GM19463 (cell line): ENCODE data around the gene KYNU.
"Not testable (repeated sequence)": the region's sequence is repeated elsewhere in the genome, so short reads cannot be mapped to it uniquely, and the experiment has no call there.

Experiments used
- ATAC-seq: cut with Tn5 transposase; IDR thresholded peaks from one replicate; pipeline ENCODE4 v1.9.1; 2021; ENCODE audit warnings: mild to moderate bottlenecking, moderate library complexity; ENCODE audit not compliant: unreplicated experiment

The KYNU gene

DNA sequence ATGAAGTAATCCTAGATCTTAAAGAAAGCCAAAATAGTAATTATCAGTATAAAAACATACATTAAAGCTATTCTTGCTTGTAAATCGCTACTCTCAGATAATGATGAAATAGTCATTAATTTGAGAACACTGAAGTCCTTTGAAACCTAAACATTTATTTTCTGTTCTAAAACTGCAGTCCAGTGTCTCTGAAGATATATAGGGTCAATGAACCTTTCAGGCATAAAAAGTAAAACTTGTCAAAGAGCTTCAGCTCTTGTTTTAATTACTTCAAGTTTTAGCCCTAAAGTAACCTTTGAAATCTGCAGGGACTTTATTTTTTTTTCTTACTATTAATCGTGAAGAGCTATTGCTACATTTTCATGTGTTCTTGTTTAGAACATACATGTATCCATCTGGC lies 116.3 kb downstream of the KYNU start:
- no peak for ATAC-seq

DNA sequence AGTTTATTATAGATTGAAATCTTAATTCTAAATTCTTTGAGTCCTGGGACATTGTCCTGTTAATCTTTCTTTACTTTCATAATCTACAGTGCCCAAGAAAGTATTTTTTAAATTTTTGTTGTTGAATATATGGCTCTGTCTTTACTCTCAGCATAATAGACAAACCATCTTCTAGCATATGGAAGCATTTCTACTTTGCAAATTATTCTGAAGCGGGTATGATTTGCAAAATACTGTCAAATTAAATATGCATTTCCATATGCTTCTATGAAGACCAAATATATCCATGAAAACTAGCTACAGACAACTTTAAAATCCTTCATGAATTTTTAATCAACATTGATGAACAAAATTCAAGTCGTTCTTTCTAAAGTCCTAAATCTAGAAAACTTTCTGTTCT lies 117.2 kb downstream of the KYNU start:
- no peak for ATAC-seq

DNA sequence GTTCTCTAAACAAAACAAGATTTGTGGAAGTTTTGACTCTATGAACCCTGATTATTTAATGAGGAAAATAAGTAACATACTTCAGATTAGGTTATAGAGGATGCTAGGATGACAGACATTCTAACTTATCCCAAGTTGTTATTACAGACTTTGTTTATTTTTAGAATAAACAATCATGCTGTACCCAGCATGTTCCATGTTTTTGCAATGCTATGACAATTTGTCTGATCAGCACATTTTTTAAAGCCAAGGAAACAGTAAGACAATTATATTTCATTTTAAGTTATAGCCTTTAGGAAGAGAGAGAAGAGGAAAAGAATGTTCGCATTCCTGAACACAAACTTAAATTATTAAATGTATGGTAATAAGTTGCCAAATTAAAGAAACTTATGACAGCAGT lies 119.8 kb downstream of the KYNU start:
- ATAC-seq, result no peak

DNA sequence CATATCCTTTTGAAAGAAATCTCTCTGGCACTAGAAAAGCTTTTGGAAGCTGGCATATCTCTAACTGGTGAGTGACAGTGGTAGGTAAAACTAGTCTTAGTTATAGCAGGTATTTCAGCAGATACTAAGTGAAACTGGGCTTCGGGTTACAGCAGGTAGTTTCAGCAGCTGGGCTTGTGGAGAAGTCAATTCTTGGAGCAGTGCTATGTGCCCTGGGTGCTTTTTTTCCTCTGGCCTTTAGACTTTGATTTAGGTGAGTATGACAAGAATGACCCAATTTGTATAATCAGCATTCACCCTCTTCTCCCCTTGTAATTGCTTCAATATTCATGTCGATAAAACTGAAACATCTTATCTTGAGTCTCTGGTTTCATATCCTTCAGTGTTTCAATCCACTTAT lies 123.1 kb downstream of the KYNU start:
- no peak for ATAC-seq

DNA sequence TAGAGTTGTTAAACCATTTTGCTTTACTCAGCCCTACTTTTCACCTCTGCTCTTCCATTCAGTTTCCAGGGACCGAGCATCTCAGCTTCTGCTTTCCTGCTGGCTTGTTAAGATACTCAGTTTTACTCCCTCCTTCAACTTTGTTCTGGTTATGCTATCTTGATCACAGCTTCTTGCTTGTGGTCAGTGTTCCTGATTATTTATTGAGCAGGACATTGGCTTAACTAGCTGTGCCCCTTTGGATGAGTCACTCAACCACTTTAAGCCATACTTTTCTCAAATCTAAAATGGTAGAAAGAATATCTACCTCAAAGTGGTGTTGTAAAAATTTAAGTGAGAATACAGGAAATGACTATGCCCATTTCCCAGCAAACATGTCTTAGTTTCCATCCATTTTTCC lies 124.0 kb downstream of the KYNU start:
- ATAC-seq, result no peak

DNA sequence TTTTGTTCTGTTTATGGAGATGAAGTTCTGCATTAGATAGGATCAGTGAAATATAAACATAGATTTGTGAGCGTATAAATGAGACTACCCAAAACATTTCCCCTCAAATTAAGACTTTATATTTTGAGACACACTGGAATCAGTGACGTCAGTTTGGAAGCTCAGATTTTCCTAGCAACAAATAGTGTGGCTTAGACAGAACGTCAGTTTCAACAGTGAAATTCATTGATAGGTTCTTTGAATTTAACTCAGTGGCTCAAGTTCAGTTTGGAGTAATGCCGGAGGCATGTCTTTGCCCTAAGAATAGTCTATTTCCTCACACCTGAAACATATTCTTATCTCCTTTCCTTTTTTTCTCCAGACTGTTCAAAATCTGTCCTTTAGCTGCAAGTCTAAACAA lies 138.2 kb downstream of the KYNU start:
- ATAC-seq, result no peak

DNA sequence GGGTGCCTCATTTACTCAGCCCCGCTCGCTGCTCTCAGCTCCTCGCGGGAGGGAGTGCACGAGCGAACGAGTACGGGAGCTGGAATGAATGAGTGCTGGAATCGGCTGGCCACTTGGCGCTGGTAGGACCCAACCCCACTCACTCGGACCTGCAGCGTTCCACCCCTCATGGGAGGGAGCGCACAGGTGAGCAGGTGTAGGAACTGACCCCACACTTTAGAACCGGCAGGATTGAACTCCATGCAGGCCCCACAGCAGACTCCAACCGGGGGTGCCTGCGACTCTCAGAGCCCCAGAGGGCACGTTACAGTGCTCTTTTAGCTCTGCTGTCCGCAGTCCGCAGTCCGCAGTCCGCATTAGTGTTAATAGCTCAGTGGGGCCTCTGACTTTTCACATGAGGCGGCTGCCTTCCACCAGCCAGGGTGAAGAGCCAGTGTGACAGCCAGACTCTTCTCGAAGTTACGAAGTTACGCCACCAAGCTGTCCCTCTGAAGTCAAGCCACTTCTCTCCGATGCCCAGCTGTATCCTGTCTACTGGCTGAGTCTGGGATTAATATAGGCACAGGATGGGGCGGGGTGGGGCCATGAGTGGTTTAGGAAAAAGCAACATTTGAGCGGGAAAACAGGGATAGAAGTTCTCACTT lies 149.1 kb downstream of the KYNU start:
- no peak for ATAC-seq

DNA sequence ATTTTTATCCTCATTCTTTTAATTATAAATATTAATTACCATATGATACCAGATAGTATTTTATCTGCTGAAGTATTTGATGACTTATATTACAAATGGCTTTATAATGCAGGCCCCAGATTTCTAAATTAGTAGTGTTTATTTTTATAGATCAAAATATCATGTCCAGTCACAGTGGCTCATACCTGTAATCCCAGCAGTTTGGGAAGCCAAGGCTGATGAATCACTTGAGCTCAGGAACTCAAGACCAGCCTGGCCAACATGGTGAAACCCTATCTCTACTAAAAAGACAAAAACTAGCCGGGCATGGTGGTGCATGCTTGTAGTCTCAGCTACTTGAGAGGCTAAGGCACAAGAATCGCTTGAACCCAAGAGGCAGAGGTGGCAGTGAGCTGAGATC lies 151.7 kb downstream of the KYNU start:
- ATAC-seq, result no peak

DNA sequence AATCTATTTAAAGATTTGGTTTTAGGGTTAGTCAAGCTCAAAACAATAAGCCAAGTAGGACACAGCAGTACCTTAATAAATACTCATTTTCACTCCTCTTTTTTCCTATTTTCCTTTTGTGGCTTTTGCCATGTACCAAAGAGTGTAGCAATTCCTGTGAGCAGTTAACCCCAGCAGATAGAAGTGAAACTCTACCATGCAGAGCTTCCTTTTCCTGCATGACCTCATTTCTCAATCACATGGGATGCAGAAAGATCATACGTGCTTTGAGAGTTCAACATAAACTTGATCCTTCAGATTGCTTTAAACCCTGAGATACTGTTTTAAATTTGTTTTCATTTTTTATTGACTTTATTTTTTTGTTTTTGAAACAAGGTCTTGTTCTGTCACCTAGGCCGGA lies 152.7 kb downstream of the KYNU start:
- peak; percentile 38 for ATAC-seq

DNA sequence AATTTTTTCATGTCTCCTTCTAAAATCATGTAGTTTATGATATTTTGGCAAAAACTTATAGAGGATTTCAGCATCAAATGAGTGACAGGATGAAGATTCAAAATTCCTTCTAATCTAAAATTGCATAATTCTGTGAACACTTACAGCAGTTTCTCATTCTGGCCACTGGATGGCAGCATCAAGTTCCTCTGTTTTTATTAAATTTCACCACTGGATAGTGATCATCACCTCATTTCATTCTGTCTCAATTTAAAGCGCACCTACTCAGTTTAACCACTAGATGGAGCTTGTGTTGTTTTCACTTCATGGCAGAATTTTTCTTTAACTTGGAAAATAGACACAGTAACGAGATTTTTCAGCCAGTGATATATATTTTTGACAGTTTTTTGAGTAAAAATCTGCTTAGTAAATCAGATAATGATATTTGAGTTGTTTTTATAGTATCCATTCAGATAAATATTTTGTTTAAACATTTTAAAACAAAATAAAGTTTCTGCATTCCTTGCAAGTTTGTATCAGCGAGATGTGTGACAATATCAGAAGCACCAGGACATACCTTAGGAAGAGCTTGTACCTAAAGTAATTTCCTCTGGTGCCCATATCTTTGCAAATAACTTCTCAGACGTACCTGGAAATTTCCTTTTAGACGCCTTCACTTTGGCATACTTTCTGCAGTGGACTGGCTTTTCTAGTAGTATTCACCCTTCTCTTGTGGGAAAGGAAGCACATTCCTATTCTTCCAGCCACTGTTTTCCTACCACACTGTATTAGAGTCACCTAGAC lies 157.0 kb downstream of the KYNU start:
- ATAC-seq, result peak; percentile 71

DNA sequence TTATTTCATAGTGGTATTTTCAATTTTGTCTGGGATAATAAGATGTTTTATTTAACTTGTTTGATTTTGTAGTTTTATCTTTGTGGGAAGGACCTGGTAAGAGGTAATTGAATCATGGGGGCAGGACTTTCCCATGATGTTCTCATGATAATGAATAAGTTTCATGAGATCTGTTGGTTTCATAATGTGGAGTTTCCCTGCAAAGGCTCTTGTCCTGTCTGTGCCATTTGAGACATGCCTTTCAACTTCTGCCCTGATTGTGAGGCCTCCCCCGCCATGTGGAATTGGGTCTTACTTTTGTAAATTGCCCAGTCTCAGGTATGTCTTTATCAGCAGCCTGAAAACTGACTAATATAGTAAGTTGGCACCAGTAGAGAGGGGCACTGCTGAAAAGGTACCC lies 174.0 kb downstream of the KYNU start:
- ATAC-seq, result no peak

DNA sequence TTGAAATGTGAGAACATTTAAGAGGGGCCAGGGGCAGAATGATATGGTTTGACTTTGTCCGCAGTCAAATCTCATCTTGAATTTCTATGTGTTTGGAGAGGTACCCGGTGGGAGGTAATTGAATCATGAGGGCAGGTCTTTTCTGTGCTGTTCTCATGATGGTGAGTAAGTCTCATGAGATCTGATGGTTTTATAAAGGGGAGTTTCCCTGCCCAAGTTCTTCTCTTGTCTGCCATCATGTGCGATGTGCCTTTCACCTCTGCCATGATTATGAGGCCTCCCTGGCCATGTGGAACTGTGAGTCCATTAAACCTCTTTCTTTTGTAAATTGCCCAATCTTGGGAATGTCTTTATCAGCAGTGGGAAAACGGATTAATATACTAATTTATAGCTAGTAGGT lies 176.0 kb downstream of the KYNU start:
- not testable (repeated sequence) for ATAC-seq

DNA sequence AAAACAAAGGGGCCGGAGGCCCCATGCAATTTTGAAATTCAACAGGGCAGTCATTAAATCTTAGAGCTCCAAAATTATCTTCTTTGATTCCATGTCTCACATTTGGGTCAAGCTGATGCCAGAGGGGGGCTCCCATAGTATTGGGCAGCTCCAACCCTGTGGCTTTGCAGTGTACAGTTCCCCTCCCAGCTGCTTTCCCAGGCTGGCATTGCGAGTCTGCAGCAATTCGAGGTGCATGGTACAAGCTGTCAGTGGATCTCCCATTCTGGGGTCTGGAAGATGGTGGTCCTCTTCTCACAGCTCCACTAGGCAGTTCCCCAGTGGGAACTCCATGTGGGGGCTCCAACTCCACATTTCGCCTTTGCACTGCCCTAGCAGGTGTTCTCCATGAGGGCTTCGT lies 179.1 kb downstream of the KYNU start:
- ATAC-seq, result no peak

DNA sequence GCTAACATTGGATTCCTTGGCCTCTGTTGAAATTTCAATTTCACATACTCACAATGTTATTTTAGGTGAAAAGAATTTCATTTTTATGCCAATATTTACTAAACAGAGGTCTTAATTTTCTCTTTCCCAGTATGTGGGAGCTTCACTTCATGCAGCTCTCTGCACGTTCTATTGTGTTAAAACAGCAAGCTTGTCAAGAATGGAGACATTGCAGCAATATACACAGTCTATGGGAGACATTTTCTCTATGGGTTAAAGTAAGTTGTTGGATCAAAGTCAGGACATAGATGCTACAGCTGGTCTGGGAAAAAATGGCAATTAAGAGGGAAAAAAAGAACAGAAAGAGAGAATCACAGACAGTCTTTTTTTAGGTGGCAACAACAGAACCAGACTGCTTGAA lies 181.4 kb downstream of the KYNU start:
- no peak for ATAC-seq

DNA sequence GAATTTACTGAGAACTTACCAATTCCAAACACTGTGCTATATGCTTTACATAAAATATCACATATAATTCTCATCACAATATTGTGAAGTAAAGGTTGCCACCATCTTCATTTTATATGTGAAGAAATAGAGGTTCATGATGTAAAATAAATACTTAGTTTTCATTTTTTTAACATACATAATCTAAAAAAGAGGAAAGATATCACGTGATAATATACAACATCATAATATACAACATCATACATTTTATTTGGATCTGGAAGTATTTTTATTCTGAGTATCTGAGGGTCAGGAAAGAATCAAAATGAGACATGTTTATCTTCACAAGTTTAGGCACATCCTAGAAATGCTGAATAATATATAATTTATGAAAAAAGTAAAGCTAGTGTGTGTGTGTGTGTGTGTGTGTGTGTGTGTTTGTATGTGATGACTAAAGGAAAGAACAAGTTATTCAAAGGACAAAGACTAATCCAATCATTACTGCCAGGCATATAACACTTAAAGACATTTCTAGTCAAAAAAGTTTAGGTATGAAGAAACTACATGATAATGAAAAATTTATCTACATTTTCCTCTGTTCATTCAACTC lies 186.2 kb downstream of the KYNU start:
- ATAC-seq, result no peak

DNA sequence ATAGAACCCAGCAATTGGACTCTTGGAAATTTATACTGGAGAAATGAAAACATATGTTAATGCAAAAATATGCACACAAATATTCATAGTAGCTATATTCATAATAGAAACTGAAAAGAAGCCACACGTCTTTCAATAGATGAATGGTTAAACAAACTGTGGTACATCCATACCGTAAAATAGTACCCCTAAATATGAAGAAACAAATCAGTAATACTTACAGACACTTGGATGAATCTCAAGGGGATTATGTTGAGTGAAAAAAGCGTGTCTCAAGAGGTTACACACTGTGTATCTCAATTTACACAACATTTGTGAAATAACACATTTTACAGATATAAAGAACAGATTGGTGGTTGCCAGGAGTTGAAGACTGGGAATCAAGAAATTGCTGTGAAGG lies 190.6 kb downstream of the KYNU start:
- ATAC-seq, result no peak

DNA sequence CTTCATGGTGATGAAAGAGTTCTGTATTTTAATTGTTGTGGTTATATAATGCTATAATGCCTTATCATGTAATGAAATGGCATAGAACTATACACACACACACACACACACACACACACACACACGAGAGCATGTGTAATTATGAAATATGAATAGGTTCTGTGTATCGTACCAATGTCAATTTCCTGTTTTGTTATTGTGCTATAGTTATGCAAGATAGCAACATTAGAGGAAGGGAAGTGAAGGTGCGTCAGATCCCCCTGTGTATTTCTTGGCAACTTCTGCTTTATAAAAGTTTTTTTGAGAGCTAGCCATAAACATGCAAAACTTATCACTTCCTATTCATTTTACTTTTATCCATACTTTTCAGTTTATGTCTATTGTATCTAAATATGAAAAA lies 191.0 kb downstream of the KYNU start:
- ATAC-seq, result no peak

DNA sequence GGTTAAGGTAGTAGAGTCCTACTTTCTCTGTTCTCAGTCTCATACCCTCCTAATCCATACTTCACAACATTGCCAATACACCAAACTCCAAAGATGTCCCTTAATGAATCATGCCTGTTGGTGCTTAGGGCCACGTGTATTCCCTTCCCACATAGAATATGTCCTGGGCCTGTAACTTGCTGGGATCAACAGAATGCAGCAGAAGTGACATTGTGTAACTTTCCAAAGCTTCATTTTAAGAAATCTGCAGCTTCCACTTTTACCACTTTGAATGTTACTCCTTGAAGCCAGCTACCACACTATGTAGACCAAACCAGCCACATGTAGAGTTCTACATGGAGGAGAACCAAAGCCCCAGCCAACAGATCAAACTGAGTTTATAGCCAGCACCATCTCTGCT lies 193.2 kb downstream of the KYNU start:
- ATAC-seq, result no peak

DNA sequence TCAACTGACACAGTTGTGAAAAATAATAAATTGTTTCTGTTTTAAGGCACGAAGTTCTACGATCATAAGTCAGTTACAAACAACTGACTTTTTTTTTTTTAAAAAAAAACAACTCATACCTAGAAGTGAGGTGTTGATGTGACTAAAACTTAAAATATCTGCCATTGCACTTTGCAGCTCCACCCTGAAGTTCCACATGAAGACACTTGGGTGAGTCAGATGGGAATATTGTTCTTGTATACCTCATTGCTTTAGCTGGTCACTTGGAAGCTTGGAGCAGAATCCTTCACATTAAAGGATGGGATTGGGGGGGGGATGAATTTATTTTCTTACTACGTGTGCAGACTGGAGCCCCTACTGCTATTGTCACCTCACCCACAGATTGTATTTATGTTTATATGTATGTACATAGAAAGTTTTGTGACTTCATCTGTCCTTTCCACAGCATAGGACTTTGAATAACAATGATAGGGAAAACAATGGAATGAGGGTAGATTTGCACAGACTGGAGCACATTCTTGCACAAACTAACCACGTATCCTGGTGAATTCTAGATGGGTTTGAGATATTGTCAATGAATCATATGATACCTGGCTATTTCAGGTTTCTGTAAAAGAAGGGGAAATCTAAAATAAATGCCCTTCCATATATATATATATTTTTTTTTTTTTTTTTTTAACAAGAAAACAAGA lies 193.9 kb downstream of the KYNU start:
- no peak for ATAC-seq

DNA sequence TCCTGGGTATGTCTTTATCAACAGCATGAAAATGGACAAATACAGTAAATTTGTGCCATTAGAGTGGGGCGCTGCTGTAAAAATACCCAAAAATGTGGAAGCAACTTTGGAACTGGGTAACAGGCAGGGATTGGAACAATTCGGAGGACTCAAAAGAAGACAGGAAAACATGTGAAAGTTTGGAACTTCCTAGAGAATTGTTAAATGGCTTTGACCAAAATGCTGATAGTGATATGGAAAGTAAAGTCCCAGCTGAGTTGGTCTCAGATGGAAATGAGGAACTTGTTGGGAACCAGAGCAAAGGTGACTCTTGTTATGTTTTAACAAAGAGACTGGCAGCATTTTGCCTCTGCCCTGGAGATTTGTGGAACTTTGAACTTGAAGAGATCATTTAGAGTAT lies 197.4 kb downstream of the KYNU start:
- ATAC-seq, result not testable (repeated sequence)

DNA sequence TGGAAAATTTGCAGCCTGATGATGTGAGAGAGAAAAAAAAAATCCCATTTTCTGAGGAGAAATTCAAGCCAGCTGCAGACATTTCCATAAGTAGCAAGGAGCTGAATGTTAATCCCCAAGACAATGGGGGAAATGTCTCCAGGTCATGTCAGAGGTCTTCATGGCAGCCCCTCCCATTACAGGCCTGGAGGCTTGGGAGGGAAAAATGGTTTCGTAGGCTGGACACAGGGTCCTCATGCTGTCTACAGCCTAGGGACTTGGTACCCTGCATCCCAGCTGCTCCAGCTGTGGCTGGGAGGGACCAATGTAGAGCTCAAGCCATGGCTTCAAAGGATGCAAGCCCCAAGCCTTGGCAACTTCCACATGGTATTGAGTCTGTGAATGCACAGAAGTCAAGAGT lies 198.2 kb downstream of the KYNU start:
- ATAC-seq, result no peak

DNA sequence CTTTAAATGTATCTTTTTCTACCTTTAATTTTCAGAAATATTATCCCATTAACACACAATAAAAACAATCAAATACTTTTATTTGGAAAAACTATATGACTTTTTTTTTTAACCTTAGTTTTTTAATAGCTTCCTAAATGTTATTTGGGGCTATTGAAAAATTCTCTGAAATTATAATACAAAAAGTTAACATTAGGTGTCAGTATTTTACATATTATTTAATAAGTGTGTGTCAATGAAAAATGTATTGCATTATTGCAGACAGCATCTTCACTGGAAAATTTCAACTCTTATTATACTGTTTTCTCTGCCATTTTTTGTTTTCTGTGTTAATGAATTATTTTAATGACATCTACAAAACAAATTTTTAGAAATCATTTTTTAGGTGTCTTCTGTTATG lies 200.6 kb downstream of the KYNU start:
- no peak for ATAC-seq
